ENCODE measurements around the gene ARPC4.
"Not testable (repeated sequence)": the region's sequence is repeated elsewhere in the genome, so short reads cannot be mapped to it uniquely, and the experiment has no call there.

The ARPC4 gene

GRCh38 chr3:9851383-9851782 lies 58.5 kb downstream of the ARPC4 start:
- H3K4me3 ChIP-seq (ENCODE audit: low read depth, low read length) = not testable (repeated sequence)

GRCh38 chr3:9851926-9852325 lies 59.0 kb downstream of the ARPC4 start:
- H3K4me3 ChIP-seq (ENCODE audit: low read depth, low read length) = not testable (repeated sequence)

- no peak overlapping the region for H3K4me3 ChIP-seq (ENCODE audit: low read depth, low read length)
These were observed 59.6 kb downstream of the ARPC4 start for GRCh38 chr3:9852528-9852927.

- not testable (repeated sequence) for H3K4me3 ChIP-seq (ENCODE audit: low read depth, low read length)
These were observed 61.5 kb downstream of the ARPC4 start for GRCh38 chr3:9854291-9854940.

DNA sequence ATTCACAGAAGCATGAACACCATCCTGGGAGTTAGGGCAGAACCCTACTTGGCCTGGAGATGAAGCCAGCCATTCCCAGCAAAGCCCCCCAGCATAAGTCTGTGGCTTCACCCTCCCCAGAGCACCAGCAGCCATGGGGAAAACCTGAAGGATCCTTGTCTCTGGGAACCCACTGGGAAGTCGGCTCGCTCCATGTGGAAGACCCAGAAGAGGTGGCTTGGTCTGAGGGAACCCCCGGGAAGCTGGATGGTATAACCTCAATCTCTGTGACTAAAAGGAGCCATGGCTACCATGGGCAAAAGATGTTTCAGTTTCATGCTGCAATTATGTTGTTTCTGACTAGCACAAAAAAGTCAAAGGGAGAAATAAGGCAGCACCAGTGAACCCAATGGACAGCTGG lies 62.7 kb downstream of the ARPC4 start:
- H3K4me3 ChIP-seq (ENCODE audit: low read depth, low read length) = no peak overlapping the region
